KMS-11 (cell line): ENCODE results near the gene ZFP92.
"Not testable (repeated sequence)": the region's sequence is repeated elsewhere in the genome, so short reads cannot be mapped to it uniquely, and the experiment has no call there.

ENCODE experiments used
- H2AFZ ChIP-seq: fragments of 200-600 bp; sonication (generic); 2 replicates; pipeline ENCODE4 v1.6.1; 2016; ENCODE audit warnings: antibody characterized with exemption, mixed run types, low read depth
- H3K27ac ChIP-seq: fragments of 200-600 bp; sonication (generic); 2 replicates; pipeline ENCODE4 v1.6.1; 2016; ENCODE audit warnings: mild to moderate bottlenecking, mixed run types
- H3K27me3 ChIP-seq: fragments of 200-600 bp; sonication (generic); 2 replicates; pipeline ENCODE4 v1.6.1; 2017; ENCODE audit warnings: mild to moderate bottlenecking, low read depth, mixed run types, moderate library complexity; ENCODE audit not compliant: insufficient read depth
- H3K36me3 ChIP-seq: fragments of 200-600 bp; sonication (generic); 2 replicates; pipeline ENCODE4 v1.6.1; 2017; ENCODE audit warnings: mild to moderate bottlenecking, mixed run types; ENCODE audit not compliant: insufficient read depth
- H3K4me1 ChIP-seq: fragments of 200-600 bp; sonication (generic); 2 replicates; pipeline ENCODE4 v1.6.1; 2016; ENCODE audit warnings: mild to moderate bottlenecking, low read depth, mixed run types; ENCODE audit not compliant: poor library complexity, severe bottlenecking
- H3K4me2 ChIP-seq: fragments of 200-600 bp; sonication (generic); 2 replicates; pipeline ENCODE4 v1.7.0; 2016; ENCODE audit warnings: mild to moderate bottlenecking, mixed run types
- H3K4me3 ChIP-seq: fragments of 200-600 bp; sonication (generic); IDR thresholded peaks from 2 replicates; pipeline ENCODE4 v1.6.1; 2017; ENCODE audit warnings: low read depth, low read length, mixed read lengths; ENCODE audit not compliant: insufficient read depth
- H3K79me2 ChIP-seq: fragments of 200-600 bp; sonication (generic); 2 replicates; pipeline ENCODE4 v1.6.1; 2016; ENCODE audit warnings: low read depth, mixed run types; ENCODE audit not compliant: insufficient read depth
- H3K9ac ChIP-seq: fragments of 200-600 bp; sonication (generic); 2 replicates; pipeline ENCODE4 v1.6.1; 2016; ENCODE audit warnings: mild to moderate bottlenecking, mixed run types
- H4K20me1 ChIP-seq: fragments of 200-600 bp; sonication (generic); 2 replicates; pipeline ENCODE4 v1.6.1; 2016; ENCODE audit warnings: mild to moderate bottlenecking, mixed run types; ENCODE audit not compliant: insufficient read depth
- CTCF ChIP-seq: fragments of 200-600 bp; sonication (generic); conservative IDR thresholded peaks from 2 replicates; pipeline ENCODE4 v1.6.1; 2017; ENCODE audit warnings: low read depth, mild to moderate bottlenecking, antibody characterized with exemption, low read length, moderate library complexity, mixed read lengths

ZFP92 gene

GRCh38 chrX:153384390-153384789, 26.9 kb upstream of the ZFP92 start:
- no peak for TF ChIP-seq CTCF
- Histone ChIP-seq H4K20me1 (no peaks in the 10 kb centered on the region), H3K9ac (no peak overlapping the region), H3K36me3 (no peaks in the 10 kb centered on the region), H3K27ac (no peak overlapping the region), H2AFZ (no peak overlapping the region), H3K4me2 (no peak overlapping the region), H3K4me1 (no peaks in the 10 kb centered on the region), H3K27me3 (no peaks in the 10 kb centered on the region), H3K79me2 (no peaks in the 10 kb centered on the region), H3K4me3 (no peak overlapping the region)

GRCh38 chrX:153384973-153385372, 26.3 kb upstream of the ZFP92 start:
- H2AFZ ChIP-seq, H3K4me3 ChIP-seq, H3K9ac ChIP-seq, H3K36me3 ChIP-seq, H3K79me2 ChIP-seq, H3K27ac ChIP-seq, H3K4me2 ChIP-seq, H3K27me3 ChIP-seq, H3K4me1 ChIP-seq, H4K20me1 ChIP-seq: not testable (repeated sequence)

GRCh38 chrX:153386097-153386496, 25.2 kb upstream of the ZFP92 start:
- Histone ChIP-seq H3K36me3 (no peaks in the 10 kb centered on the region), H3K79me2 (no peaks in the 10 kb centered on the region), H4K20me1 (no peaks in the 10 kb centered on the region), H3K4me2 (no peak overlapping the region), H3K27me3 (no peaks in the 10 kb centered on the region), H3K4me3 (no peak overlapping the region), H3K9ac (no peak overlapping the region), H2AFZ (no peak overlapping the region), H3K27ac (no peak overlapping the region), H3K4me1 (no peaks in the 10 kb centered on the region)
- no peak for TF ChIP-seq CTCF

- Histone ChIP-seq H3K36me3 (no peaks in the 10 kb centered on the region), H2AFZ (no peak overlapping the region), H3K4me2 (no peak overlapping the region), H3K27me3 (no peaks in the 10 kb centered on the region), H3K4me1 (no peaks in the 10 kb centered on the region), H3K79me2 (no peaks in the 10 kb centered on the region), H4K20me1 (no peaks in the 10 kb centered on the region), H3K9ac (no peak overlapping the region), H3K27ac (no peak overlapping the region), H3K4me3 (no peak overlapping the region)
- TF ChIP-seq CTCF = no peak
Observed at GRCh38 chrX:153387345-153387744, 23.9 kb upstream of the ZFP92 start.

- H3K4me3 ChIP-seq = no peak overlapping the region
- H2AFZ ChIP-seq = no peak overlapping the region
- H3K36me3 ChIP-seq = no peaks in the 10 kb centered on the region
- no peaks in the 10 kb centered on the region for H3K79me2 ChIP-seq
- no peaks in the 10 kb centered on the region for H3K27me3 ChIP-seq
- TF ChIP-seq CTCF = no peak
- H3K4me1 ChIP-seq = no peaks in the 10 kb centered on the region
- H4K20me1 ChIP-seq = no peaks in the 10 kb centered on the region
- no peak overlapping the region for H3K4me2 ChIP-seq
- no peak overlapping the region for H3K9ac ChIP-seq
- no peak overlapping the region for H3K27ac ChIP-seq
Observed at GRCh38 chrX:153387987-153388721, 23.1 kb upstream of the ZFP92 start.
